Stimulated activated CD8-positive, alpha-beta memory T cell treated with anti-CD3 and anti-CD28 coated beads, Interleukin-4, amount 100 ng/mL, for 48 hours (primary cell): ENCODE results near the gene DAW1.
A peak's percentile ranks its signal among the peaks of the same experiment; 100 is the strongest.

Experiments
- DNase-seq: peaks from one replicate; pipeline ENCODE4 v3.0.0-alpha.2; 2020

Gene DAW1

GRCh38 chr2:227862227-227862740, 9.1 kb upstream of the DAW1 start:
- DNase-seq: peak; percentile 41

GRCh38 chr2:227862741-227863588, 8.5 kb upstream of the DAW1 start:
- no peak for DNase-seq

- DNase-seq: no peak
Observed at GRCh38 chr2:227864161-227864756, 7.2 kb upstream of the DAW1 start.

- no peak for DNase-seq
Observed at GRCh38 chr2:227865291-227865690, 6.1 kb upstream of the DAW1 start.

GRCh38 chr2:227867386-227867785, 4.0 kb upstream of the DAW1 start:
- no peak for DNase-seq

GRCh38 chr2:227870710-227871374, 589 bp upstream of the DAW1 start:
- DNase-seq: no peak

- no peak for DNase-seq
Observed at GRCh38 chr2:227872676-227873075, 1.2 kb downstream of the DAW1 start.

- DNase-seq: no peak
Observed at GRCh38 chr2:227876300-227876801, 4.9 kb downstream of the DAW1 start.

- no peak for DNase-seq
Observed at GRCh38 chr2:227877421-227878310, 6.2 kb downstream of the DAW1 start.

- no peak for DNase-seq
Observed at GRCh38 chr2:227880460-227880859, 9.0 kb downstream of the DAW1 start.

- no peak for DNase-seq
Observed at GRCh38 chr2:227881866-227882517, 10.6 kb downstream of the DAW1 start.

GRCh38 chr2:227884511-227884947, 13.1 kb downstream of the DAW1 start:
- DNase-seq: peak; percentile 77

GRCh38 chr2:227886149-227886548, 14.7 kb downstream of the DAW1 start:
- DNase-seq: no peak

GRCh38 chr2:227888289-227888688, 16.9 kb downstream of the DAW1 start:
- no peak for DNase-seq

GRCh38 chr2:227889336-227889735, 17.9 kb downstream of the DAW1 start:
- DNase-seq: no peak

- no peak for DNase-seq
Observed at GRCh38 chr2:227890495-227891079, 19.2 kb downstream of the DAW1 start.

GRCh38 chr2:227891673-227892072, 20.2 kb downstream of the DAW1 start:
- DNase-seq: no peak

GRCh38 chr2:227903381-227903780, 31.9 kb downstream of the DAW1 start:
- no peak for DNase-seq

GRCh38 chr2:227906991-227907390, 35.6 kb downstream of the DAW1 start:
- no peak for DNase-seq

- DNase-seq: no peak
Observed at GRCh38 chr2:227908266-227909054, 37.0 kb downstream of the DAW1 start.

GRCh38 chr2:227914362-227914761, 42.9 kb downstream of the DAW1 start:
- no peak for DNase-seq
